ENCODE results near the gene C15orf39. TPM values are rescaled to one million over a fixed set of nuclear protein-coding genes. Genes with fewer than 3 reads are reported as not detected.
A peak's percentile ranks its signal among the peaks of the same experiment; 100 is the strongest.

C15orf39 gene
- total and polyA plus RNA-seq, 2 of the 13 experiments (the other 11 are each of a cell fraction or from before 2014, with no cell fraction given) = 6.2 to 13.5 TPM

DNA sequence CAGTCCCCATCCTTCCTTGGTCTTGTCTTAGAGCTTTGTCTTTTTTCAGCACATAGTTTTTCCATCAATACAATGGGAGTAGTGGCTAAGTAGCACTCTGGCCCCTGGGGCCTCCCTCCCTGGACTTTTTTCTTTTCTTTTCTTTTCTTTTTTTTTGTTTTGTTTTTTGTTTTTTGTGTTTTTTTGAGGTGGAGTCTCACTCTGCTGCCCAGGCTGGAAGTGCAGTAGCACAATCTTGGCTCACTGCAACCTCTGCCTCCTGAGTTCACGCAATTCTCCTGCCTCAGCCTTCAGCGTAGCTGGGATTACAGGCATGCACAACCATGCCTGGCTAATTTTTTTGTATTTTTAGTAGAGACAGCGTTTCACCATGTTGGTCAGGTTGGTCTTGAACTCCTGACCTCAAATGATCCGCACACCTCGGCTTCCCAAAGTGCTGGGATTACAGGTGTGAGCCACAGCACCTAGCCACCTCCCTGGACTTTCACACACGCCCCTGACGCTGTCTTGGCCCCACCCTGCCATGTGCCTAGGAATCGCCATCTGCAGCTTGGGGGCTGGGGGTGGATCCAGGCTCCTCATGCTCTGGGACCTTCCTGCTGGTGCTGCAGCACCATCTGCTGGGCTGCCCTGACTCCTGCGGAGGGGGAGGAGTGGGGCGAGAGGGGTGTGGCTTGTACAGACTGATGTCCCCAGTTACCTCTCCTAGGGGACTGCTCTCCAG, 2.8 kb downstream of the C15orf39 start (continued):
- TF ChIP-seq ZNF572 (CRISPR knock-in tag; IDR thresholded peaks at IDR 0.05) (0 out of 2 replicates have a peak, but pooled peaks have one; percentile 48), THRA (CRISPR knock-in tag; IDR thresholded peaks at IDR 0.05; ENCODE audit: borderline replicate concordance) (peak; percentile 86; the same call in 1 of the 2 replicates), ZNF263 (CRISPR knock-in tag; IDR thresholded peaks at IDR 0.05) (peak; percentile 59; the same call in 1 of the 2 replicates), ZNF333 (CRISPR knock-in tag; IDR thresholded peaks at IDR 0.05; ENCODE audit: borderline replicate concordance) (0 out of 2 replicates have a peak, but pooled peaks have one; percentile 46), NFYC (CRISPR knock-in tag; IDR thresholded peaks at IDR 0.05) (no peak), SP4 (CRISPR knock-in tag; IDR thresholded peaks at IDR 0.05) (peak; percentile 82), HDAC2 (CRISPR knock-in tag; IDR thresholded peaks at IDR 0.05) (peak; percentile 72), ZFX (CRISPR knock-in tag; IDR thresholded peaks at IDR 0.05; ENCODE audit: low read depth) (peak; percentile 42; the same call in 1 of the 2 replicates), ZNF484 (CRISPR knock-in tag; IDR thresholded peaks at IDR 0.05; ENCODE audit: borderline replicate concordance, low read depth) (no peak), TIGD3 (CRISPR knock-in tag; IDR thresholded peaks at IDR 0.05; ENCODE audit: borderline replicate concordance) (no peak), ZNF124 (CRISPR knock-in tag; IDR thresholded peaks at IDR 0.05) (0 out of 2 replicates have a peak, but pooled peaks have one; percentile 15), FOXC1 (CRISPR knock-in tag; IDR thresholded peaks at IDR 0.05; ENCODE audit: borderline replicate concordance) (0 out of 2 replicates have a peak, but pooled peaks have one; percentile 44), MYC (CRISPR knock-in tag; IDR thresholded peaks at IDR 0.05; ENCODE audit: borderline replicate concordance) (peak; percentile 97), NR2F6 (IDR thresholded peaks at IDR 0.05) (peak; percentile 57; the same call in 1 of the 2 replicates), NR2F6 (CRISPR knock-in tag; IDR thresholded peaks at IDR 0.05) (peak; percentile 63; the same call in 1 of the 2 replicates), ZNF580 (CRISPR knock-in tag; IDR thresholded peaks at IDR 0.05; ENCODE audit: borderline replicate concordance, low read depth) (no peak; the same call in 1 of the 2 replicates), AHR (CRISPR knock-in tag; IDR thresholded peaks at IDR 0.05) (0 out of 2 replicates have a peak, but pooled peaks have one; percentile 75), ZNF773 (CRISPR knock-in tag; IDR thresholded peaks at IDR 0.05; ENCODE audit: borderline replicate concordance) (no peak), TBX2 (CRISPR knock-in tag; IDR thresholded peaks at IDR 0.05; ENCODE audit: borderline replicate concordance) (peak; percentile 46; the same call in 1 of the 2 replicates), CEBPG (CRISPR knock-in tag; IDR thresholded peaks at IDR 0.05) (peak; percentile 37; the same call in 1 of the 2 replicates), KDM5B (CRISPR knock-in tag; IDR thresholded peaks at IDR 0.05; ENCODE audit: borderline replicate concordance) (peak; percentile 49; the same call in 1 of the 2 replicates), SRY (CRISPR knock-in tag; IDR thresholded peaks at IDR 0.05) (peak; percentile 60; the same call in 1 of the 2 replicates), MNT (IDR thresholded peaks at IDR 0.05) (peak; percentile 66), ZGPAT (CRISPR knock-in tag; IDR thresholded peaks at IDR 0.05) (peak; percentile 76), ZNF619 (CRISPR knock-in tag; IDR thresholded peaks at IDR 0.05) (peak; percentile 92; the same call in 1 of the 2 replicates)

Measured in HepG2 (cell line).